Measurements from ENCODE around the gene TAF1C.

The TAF1C gene

GRCh38 chr16:84197466-84198128 is 10.7 kb upstream of the TAF1C start:
- TF ChIP-seq CTCF (IDR thresholded peaks at IDR 0.05; ENCODE audit: insufficient read depth, low read length, poor library complexity, severe bottlenecking), result no peak
- no peaks in the 10 kb centered on the region for H3K36me3 ChIP-seq (ENCODE audit: control insufficient read depth, insufficient read depth, low read length)
- no peaks in the 10 kb centered on the region for H3K27me3 ChIP-seq (replicated peaks; ENCODE audit: control insufficient read depth, insufficient read depth, low read length)
- DNase-seq (ENCODE audit: extremely low read depth, insufficient read length), result no peak
- H3K4me3 ChIP-seq (replicated peaks; ENCODE audit: low read depth, low read length), result no peak overlapping the region

- Histone ChIP-seq H3K36me3 (ENCODE audit: control insufficient read depth, insufficient read depth, low read length) (no peaks in the 10 kb centered on the region), H3K27me3 (replicated peaks; ENCODE audit: control insufficient read depth, insufficient read depth, low read length) (no peaks in the 10 kb centered on the region), H3K4me3 (replicated peaks; ENCODE audit: low read depth, low read length) (no peak overlapping the region)
- no peak for DNase-seq (ENCODE audit: extremely low read depth, insufficient read length)
- no peak for TF ChIP-seq CTCF (IDR thresholded peaks at IDR 0.05; ENCODE audit: insufficient read depth, low read length, poor library complexity, severe bottlenecking)
These were observed 10.0 kb upstream of the TAF1C start for GRCh38 chr16:84196727-84197394.

GRCh38 chr16:84196101-84196500 is 9.2 kb upstream of the TAF1C start:
- TF ChIP-seq CTCF (IDR thresholded peaks at IDR 0.05; ENCODE audit: insufficient read depth, low read length, poor library complexity, severe bottlenecking), result no peak
- H3K36me3 ChIP-seq (ENCODE audit: control insufficient read depth, insufficient read depth, low read length), result no peaks in the 10 kb centered on the region
- no peaks in the 10 kb centered on the region for H3K27me3 ChIP-seq (replicated peaks; ENCODE audit: control insufficient read depth, insufficient read depth, low read length)
- no peak overlapping the region for H3K4me3 ChIP-seq (replicated peaks; ENCODE audit: low read depth, low read length)
- DNase-seq (ENCODE audit: extremely low read depth, insufficient read length), result no peak

- H3K36me3 ChIP-seq (ENCODE audit: control insufficient read depth, insufficient read depth, low read length), result no peaks in the 10 kb centered on the region
- DNase-seq (ENCODE audit: extremely low read depth, insufficient read length), result no peak
- no peak overlapping the region for H3K4me3 ChIP-seq (replicated peaks; ENCODE audit: low read depth, low read length)
- H3K27me3 ChIP-seq (replicated peaks; ENCODE audit: control insufficient read depth, insufficient read depth, low read length), result no peaks in the 10 kb centered on the region
- no peak for TF ChIP-seq CTCF (IDR thresholded peaks at IDR 0.05; ENCODE audit: insufficient read depth, low read length, poor library complexity, severe bottlenecking)
These were observed 8.6 kb upstream of the TAF1C start for GRCh38 chr16:84195201-84196093.

- Histone ChIP-seq H3K4me3 (replicated peaks; ENCODE audit: low read depth, low read length) (peak overlapping the region; percentile 28), H3K27me3 (replicated peaks; ENCODE audit: control insufficient read depth, insufficient read depth, low read length) (no peaks in the 10 kb centered on the region), H3K36me3 (ENCODE audit: control insufficient read depth, insufficient read depth, low read length) (no peaks in the 10 kb centered on the region)
- no peak for DNase-seq (ENCODE audit: extremely low read depth, insufficient read length)
- TF ChIP-seq CTCF (IDR thresholded peaks at IDR 0.05; ENCODE audit: insufficient read depth, low read length, poor library complexity, severe bottlenecking), result peak; percentile 14
These were observed 7.8 kb upstream of the TAF1C start for GRCh38 chr16:84194470-84195200.
